Measurements from ENCODE around the gene MTERF1. TPM values are rescaled to one million over a fixed set of nuclear protein-coding genes. Genes with fewer than 3 reads are reported as not detected.

The MTERF1 gene
- total RNA-seq, 1 experiment from 2014 or later = 19.8 TPM

- no peak overlapping the region for H2AFZ ChIP-seq (ENCODE audit: low read length)
- no peak overlapping the region for H4K91ac ChIP-seq (ENCODE audit: insufficient read length, low read depth, low read length)
- H3K79me1 ChIP-seq (ENCODE audit: insufficient read depth, low read depth, low read length, poor library complexity, severe bottlenecking) = no peaks in the 10 kb centered on the region
- H3K4me1 Mint-ChIP-seq = no peaks in the 10 kb centered on the region
- no peak overlapping the region for H4K5ac ChIP-seq (ENCODE audit: insufficient read length, low read depth, low read length)
- WGBS (ENCODE audit: extremely low coverage, insufficient read length, low lambda C conversion rate) = no CpG with 5 or more reads among the region's 6 CpGs
- no peaks in the 10 kb centered on the region for H3K23me2 ChIP-seq (ENCODE audit: insufficient read length, low read depth, low read length, poor library complexity, severe bottlenecking)
- TF ChIP-seq CTCF (conservative IDR thresholded peaks at IDR 0.05) = no peak
- H3K79me2 ChIP-seq (ENCODE audit: insufficient read depth, low read length) = no peaks in the 10 kb centered on the region
- H3K18ac ChIP-seq (ENCODE audit: insufficient read length, low read depth, low read length) = no peak overlapping the region
- no peak overlapping the region for H3K4ac ChIP-seq (ENCODE audit: low read depth, low read length)
- no peak overlapping the region for H2BK12ac ChIP-seq (ENCODE audit: insufficient read length, low read depth, low read length)
- no peaks in the 10 kb centered on the region for H3K9me3 Mint-ChIP-seq
- H3T11ph ChIP-seq (ENCODE audit: low read length) = no peak overlapping the region
- H3K9me3 ChIP-seq (ENCODE audit: control insufficient read depth, low read depth, low read length) = no peaks in the 10 kb centered on the region
- DNase-seq = no peak
- H3K27ac Mint-ChIP-seq = no peak overlapping the region
- no peak overlapping the region for H2BK5ac ChIP-seq (ENCODE audit: insufficient read length, low read length)
- H2BK15ac ChIP-seq (ENCODE audit: low read depth, low read length) = no peak overlapping the region
- H4K8ac ChIP-seq (replicated peaks; ENCODE audit: insufficient read length, low read depth, low read length) = no peak overlapping the region
- H3K4me2 ChIP-seq (ENCODE audit: insufficient read depth, insufficient read length, low read length) = no peak overlapping the region
- no peaks in the 10 kb centered on the region for H3K27me3 ChIP-seq (ENCODE audit: insufficient read depth, low read length)
- H2AK5ac ChIP-seq (ENCODE audit: insufficient read length, low read length) = no peak overlapping the region
- H3K36me3 Mint-ChIP-seq (ENCODE audit: insufficient read depth in 1 of 3, low read depth in 3 of 3) = peaks cover 0 to 2% (median 0%) of the 10 kb centered on the region in 3 experiments; a peak in 1 of 7 replicates
- no peak overlapping the region for H2BK20ac ChIP-seq (ENCODE audit: low read depth, low read length, poor library complexity, severe bottlenecking)
- H4K20me1 ChIP-seq (ENCODE audit: control insufficient read depth, insufficient read depth, insufficient read length) = no peaks in the 10 kb centered on the region
- H3K4me1 ChIP-seq (ENCODE audit: insufficient read depth, low read length) = no peaks in the 10 kb centered on the region
- no peak overlapping the region for H3K9ac ChIP-seq (ENCODE audit: extremely low read depth, insufficient read length, low read length)
- H3K56ac ChIP-seq (ENCODE audit: insufficient read length, low read depth, low read length) = no peak overlapping the region
- H3K4me3 Mint-ChIP-seq = no peak overlapping the region
- no peak overlapping the region for H3K27ac ChIP-seq (ENCODE audit: insufficient read length, low read depth, low read length)
- H3K23ac ChIP-seq (ENCODE audit: insufficient read length, low read depth, low read length) = no peak overlapping the region
- no peak overlapping the region for H2BK120ac ChIP-seq (ENCODE audit: low read depth, low read length, poor library complexity, severe bottlenecking)
- H3K27me3 Mint-ChIP-seq (ENCODE audit: low read depth) = no peaks in the 10 kb centered on the region
- no peak overlapping the region for H3K14ac ChIP-seq (ENCODE audit: insufficient read depth, low read length)
These were observed 16.4 kb downstream of the MTERF1 start for GRCh38 chr7:91864070-91864469.

Measured in H9 (cell line).